Skin epidermis (tissue), 12 donors: ENCODE data around the gene S100A7.

Experiments used
- H3K27ac ChIP-seq, 21 experiments: fragments of 200-600 bp; sonication (generic) in 11 of 21; one replicate each; pipeline ENCODE4 v1.5.0; 2020; ENCODE audit warnings: mild to moderate bottlenecking in 3 of 21, inconsistent platforms in 2 of 21, moderate library complexity in 2 of 21
- H3K4me3 ChIP-seq, 7 experiments: fragments of 200-600 bp; sonication (generic) in 2 of 7; one replicate each; pipeline ENCODE4 v1.5.0; 2020; ENCODE audit warnings: inconsistent platforms in 2 of 7, mild to moderate bottlenecking in 2 of 7, moderate library complexity in 1 of 7

S100A7 gene

GRCh38 chr1:153460551-153460950, at the start of gene S100A7:
Gene S100A7 (minus strand): TSS chr1:153460651. CDS start chr1:153459013, 1,638 bp downstream.
- H3K27ac ChIP-seq, result peak within 1 kb of the TSS in 11 of 21 experiments; percentile 10 to 90 (median 55)
- H3K4me3 ChIP-seq, result peak within 1 kb of the TSS in 5 of 7 experiments; percentile 7 to 30 (median 16)

GRCh38 chr1:153509729-153510354, 49.4 kb upstream of the S100A7 start:
- Histone ChIP-seq H3K4me3 (no peak overlapping the region), H3K27ac (no peak overlapping the region)

DNA sequence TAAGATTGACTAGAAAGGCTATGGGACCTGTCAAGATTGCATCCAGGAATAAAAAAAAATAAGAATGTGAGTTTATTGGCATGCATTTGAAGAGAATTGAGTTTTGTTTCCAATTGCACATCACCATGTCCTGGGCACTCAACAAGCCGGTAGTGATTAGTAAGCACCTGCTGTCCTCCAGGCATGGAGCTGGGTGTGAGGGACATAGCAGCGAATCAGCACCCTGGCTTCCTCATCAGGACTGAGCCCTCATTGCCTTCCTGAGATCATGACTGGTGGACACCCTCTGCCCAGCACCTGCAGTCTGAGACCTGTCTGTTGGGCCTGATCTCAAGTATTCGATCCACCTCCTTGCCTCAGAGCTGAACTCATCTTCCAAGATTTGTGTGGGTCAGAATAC, 48.6 kb upstream of the S100A7 start:
- Histone ChIP-seq H3K4me3 (no peak overlapping the region), H3K27ac (no peak overlapping the region)

- Histone ChIP-seq H3K4me3 (no peak overlapping the region), H3K27ac (peak overlapping the region in 9 of 21 experiments; percentile 7 to 78 (median 52))
Observed at GRCh38 chr1:153507926-153508583, 47.6 kb upstream of the S100A7 start.

- peak overlapping the region in 18 of 21 experiments; percentile 0 to 78 (median 40) for H3K27ac ChIP-seq
- H3K4me3 ChIP-seq, result no peak overlapping the region
Observed at GRCh38 chr1:153506831-153507413, 46.5 kb upstream of the S100A7 start.

GRCh38 chr1:153506386-153506785, 45.9 kb upstream of the S100A7 start:
- peak overlapping the region in 8 of 21 experiments; percentile 6 to 78 (median 44) for H3K27ac ChIP-seq
- H3K4me3 ChIP-seq, result no peak overlapping the region

DNA sequence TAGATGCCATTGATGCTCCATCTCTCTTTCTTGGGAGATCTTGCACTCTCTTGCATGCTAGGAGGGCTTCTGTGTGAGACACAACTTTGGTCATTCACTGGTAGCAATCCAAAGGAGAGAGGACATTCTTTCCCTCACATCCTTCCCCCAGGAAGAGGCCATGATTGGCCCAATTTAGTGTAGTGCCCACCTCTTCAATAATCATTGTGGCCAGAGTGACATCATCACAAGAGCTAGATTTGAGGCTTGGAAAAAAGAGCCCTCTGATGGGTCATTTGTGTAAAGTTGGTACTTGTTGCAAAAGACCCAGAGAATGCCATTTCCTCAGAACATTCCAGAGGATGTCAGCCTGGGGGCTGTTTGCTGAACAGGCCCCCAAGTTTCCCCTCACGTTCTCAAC, 45.1 kb upstream of the S100A7 start:
- no peak overlapping the region for H3K27ac ChIP-seq
- no peak overlapping the region for H3K4me3 ChIP-seq

DNA sequence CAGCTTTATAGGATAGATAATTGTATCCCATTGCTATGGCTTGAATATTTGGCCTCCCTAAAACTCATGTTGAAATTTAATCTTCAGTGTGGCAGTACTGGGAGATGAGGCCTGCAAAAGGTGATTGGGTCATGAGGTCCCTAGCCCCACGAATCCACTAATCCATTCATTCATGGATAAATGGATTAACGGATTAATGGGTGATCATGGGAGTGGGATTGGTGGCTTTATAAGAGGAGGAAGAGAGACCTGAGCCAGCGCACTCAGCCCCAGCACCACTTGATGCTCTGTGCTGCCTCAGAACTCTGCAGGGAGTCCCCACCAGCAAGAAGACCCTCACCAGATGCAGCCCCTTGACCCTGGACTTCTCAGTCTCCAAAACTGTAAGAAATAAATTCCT, 43.3 kb upstream of the S100A7 start:
- Histone ChIP-seq H3K4me3 (no peak overlapping the region), H3K27ac (no peak overlapping the region)

GRCh38 chr1:153498746-153499145, 38.3 kb upstream of the S100A7 start:
- H3K27ac ChIP-seq, result no peak overlapping the region

GRCh38 chr1:153495536-153495935, 35.1 kb upstream of the S100A7 start:
- Histone ChIP-seq H3K27ac (peak overlapping the region in 1 of 21 experiments; percentile 17), H3K4me3 (no peak overlapping the region)

More at GRCh38 chr1:153498746-153499145, 38.3 kb upstream of the S100A7 start:
- no peak overlapping the region for H3K4me3 ChIP-seq

DNA sequence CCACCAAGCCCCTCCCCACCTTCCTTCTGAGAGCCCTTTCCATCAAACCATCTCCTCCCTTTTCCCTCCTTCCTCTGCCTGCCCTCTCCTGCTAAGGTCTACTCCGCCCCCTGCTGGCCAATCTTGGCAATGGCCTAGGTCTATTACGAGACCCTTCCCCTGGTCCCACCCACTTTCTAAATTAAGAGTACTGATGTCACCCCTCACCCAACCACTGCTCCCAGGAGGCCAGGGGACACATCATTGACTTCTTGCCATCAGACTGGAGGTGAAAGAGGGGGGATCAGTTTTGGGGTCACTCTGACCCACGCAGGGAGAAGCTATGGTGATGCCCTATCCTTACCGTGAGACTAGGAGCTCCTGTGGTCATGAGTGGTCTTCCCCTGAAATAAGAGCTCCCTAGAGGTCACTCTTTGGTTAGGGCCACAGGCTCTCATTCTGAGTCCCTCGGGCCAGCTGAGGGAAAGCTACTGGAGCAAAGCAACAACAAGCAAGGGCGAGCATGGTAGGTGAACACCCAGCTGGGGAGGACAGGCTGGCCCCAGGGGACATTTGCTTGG, 34.6 kb upstream of the S100A7 start:
- H3K4me3 ChIP-seq, result no peak overlapping the region
- H3K27ac ChIP-seq, result peak overlapping the region in 1 of 21 experiments; percentile 17

GRCh38 chr1:153493343-153493960, 33.0 kb upstream of the S100A7 start:
- H3K4me3 ChIP-seq, result no peak overlapping the region
- peak overlapping the region in 11 of 21 experiments; percentile 7 to 86 (median 27) for H3K27ac ChIP-seq

DNA sequence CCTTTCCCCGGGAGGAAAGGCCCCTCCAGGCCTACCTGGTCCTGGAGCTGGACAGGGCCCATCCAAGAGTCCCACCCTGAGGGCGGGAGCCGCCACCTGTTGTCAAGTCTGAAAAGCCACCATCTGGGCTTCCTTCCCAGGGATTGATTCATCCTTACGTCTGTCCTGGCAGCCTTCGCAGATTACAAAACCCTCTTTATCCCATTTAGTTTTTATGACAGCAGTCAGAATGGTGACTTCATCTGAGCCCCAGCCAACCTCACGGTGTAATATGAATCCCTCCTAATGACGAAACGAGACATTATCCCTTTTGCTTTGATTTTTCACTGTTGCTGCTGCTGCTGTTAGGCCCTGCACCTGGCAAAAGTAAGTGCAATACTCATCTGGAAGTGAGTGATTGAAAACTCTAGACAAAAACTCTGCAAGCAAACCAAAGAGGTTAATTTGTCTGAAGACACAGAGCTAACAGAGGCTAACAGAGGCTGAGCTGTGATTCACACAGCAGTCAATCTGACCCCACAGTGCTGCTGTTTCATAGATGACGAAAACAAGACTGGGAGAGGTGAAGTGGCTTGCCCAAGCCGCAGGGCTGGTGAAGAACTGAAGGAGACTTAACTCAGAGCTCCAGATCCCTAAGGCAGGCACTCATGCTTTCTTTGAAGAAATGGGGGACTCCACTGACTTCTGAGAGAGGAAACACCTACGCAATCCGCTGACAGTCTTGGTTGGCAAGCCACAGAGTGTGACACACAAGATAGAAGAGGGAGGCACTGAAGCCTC, 30.0 kb upstream of the S100A7 start:
- no peak overlapping the region for H3K4me3 ChIP-seq
- H3K27ac ChIP-seq, result peak overlapping the region in 20 of 21 experiments; percentile 20 to 91 (median 72)

GRCh38 chr1:153488731-153489130, 28.3 kb upstream of the S100A7 start:
- Histone ChIP-seq H3K27ac (peak overlapping the region in 3 of 21 experiments; percentile 8 to 86 (median 50)), H3K4me3 (no peak overlapping the region)

GRCh38 chr1:153487707-153488106, 27.3 kb upstream of the S100A7 start:
- no peak overlapping the region for H3K27ac ChIP-seq
- H3K4me3 ChIP-seq, result no peak overlapping the region

DNA sequence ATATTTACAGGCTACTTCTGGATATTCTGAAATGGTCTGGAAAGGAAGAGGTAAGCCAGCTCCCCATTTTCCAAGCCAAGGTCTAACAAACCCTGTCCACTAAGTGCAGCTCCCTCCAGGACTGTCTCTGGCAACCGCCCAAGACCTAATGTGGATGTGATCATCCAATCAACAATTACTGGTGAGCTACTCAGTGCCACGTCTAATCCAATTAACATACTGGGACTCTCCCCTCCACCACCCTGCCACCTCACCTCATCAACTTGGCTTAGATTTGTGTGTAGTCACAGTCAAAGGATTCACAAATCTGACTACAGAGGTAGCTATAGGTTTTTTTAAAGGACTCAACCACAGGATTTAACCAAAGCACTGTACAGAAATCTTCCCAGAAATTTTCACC, 25.4 kb upstream of the S100A7 start:
- no peak overlapping the region for H3K4me3 ChIP-seq
- peak overlapping the region in 3 of 21 experiments; percentile 9 to 57 (median 16) for H3K27ac ChIP-seq

- Histone ChIP-seq H3K27ac (peak overlapping the region in 1 of 21 experiments; percentile 41), H3K4me3 (no peak overlapping the region)
Observed at GRCh38 chr1:153483776-153484175, 23.3 kb upstream of the S100A7 start.

DNA sequence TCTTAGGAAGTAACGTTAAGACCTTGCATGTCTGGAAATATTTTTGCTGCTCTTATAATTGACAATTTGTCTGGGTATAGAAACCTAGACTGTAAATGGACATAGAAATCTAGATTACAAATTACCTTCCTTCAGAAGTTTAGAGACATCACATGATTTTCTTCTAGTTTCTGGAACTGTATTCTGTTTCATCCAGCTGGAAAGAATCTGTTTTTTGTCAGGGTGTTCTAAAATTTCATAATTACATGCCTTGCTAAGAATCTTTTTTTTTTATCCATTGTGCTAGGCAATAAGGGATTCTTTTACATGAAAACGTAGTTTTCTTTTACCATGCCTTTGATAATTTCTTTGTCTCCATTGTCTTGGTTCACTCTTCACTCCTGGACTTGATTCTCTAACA, 20.7 kb upstream of the S100A7 start:
- Histone ChIP-seq H3K27ac (no peak overlapping the region), H3K4me3 (no peak overlapping the region)
